Hippocampal formation (tissue), 2 donors: ENCODE results near the gene FGR.

Experiments
- DNase-seq, 2 donors: peaks; one replicate each; lab custom pipeline; 2025; lab: John Stamatoyannopoulos, UW

FGR gene

GRCh38 chr1:27616441-27616840, 18.5 kb downstream of the FGR start:
- no peak for DNase-seq

- no peak for DNase-seq
Observed at GRCh38 chr1:27615346-27616192, 19.4 kb downstream of the FGR start.

- no peak for DNase-seq
Observed at GRCh38 chr1:27614625-27615344, 20.2 kb downstream of the FGR start.

GRCh38 chr1:27614043-27614624, 20.9 kb downstream of the FGR start:
- no peak for DNase-seq

- DNase-seq, result no peak
Observed at GRCh38 chr1:27612718-27613117, 22.3 kb downstream of the FGR start.

- no peak for DNase-seq
Observed at GRCh38 chr1:27611450-27611849, 23.5 kb downstream of the FGR start.

- DNase-seq, result no peak
Observed at GRCh38 chr1:27609618-27610240, 25.3 kb downstream of the FGR start.

- DNase-seq, result no peak
Observed at GRCh38 chr1:27609210-27609555, 25.8 kb downstream of the FGR start.

GRCh38 chr1:27607239-27607804, 27.7 kb downstream of the FGR start:
- DNase-seq, result no peak

- no peak for DNase-seq
Observed at GRCh38 chr1:27606708-27607238, 28.2 kb downstream of the FGR start.

GRCh38 chr1:27605796-27606707, 28.9 kb downstream of the FGR start:
- DNase-seq, result peak; percentile 46 to 55

- no peak for DNase-seq
Observed at GRCh38 chr1:27605300-27605766, 29.7 kb downstream of the FGR start.

GRCh38 chr1:27604579-27605299, 30.2 kb downstream of the FGR start:
- DNase-seq, result no peak

- peak; percentile 78 to 80 for DNase-seq
Observed at GRCh38 chr1:27603681-27604578, 31.1 kb downstream of the FGR start, which contains the start of gene AHDC1. Gene AHDC1 (minus strand): TSS chr1:27604144. CDS start chr1:27552115, 52,029 bp downstream.

GRCh38 chr1:27603309-27603680, 31.7 kb downstream of the FGR start:
- DNase-seq, result no peak

- DNase-seq, result peak in 1 of 2 donors; percentile 63
Observed at GRCh38 chr1:27602462-27603308, 32.3 kb downstream of the FGR start.

- peak; percentile 29 to 63 for DNase-seq
Observed at GRCh38 chr1:27601771-27602461, 33.1 kb downstream of the FGR start.
